Astrocyte (in vitro differentiated cells and primary cell): Measurements from ENCODE around the gene HPSE2.

Experiments
- CTCF ChIP-seq: IDR thresholded peaks from 2 replicates; pipeline ENCODE4 v1.5.1; 2011; ENCODE audit warnings: low read depth, mild to moderate bottlenecking, inconsistent platforms, low read length, moderate library complexity; ENCODE audit not compliant: insufficient read depth
- EZH2 ChIP-seq: IDR thresholded peaks from 2 replicates; pipeline ENCODE4 v1.6.1; 2012; ENCODE audit warnings: mild to moderate bottlenecking, low read length, inconsistent platforms; ENCODE audit not compliant: insufficient read depth

GRCh38 chr10:98833542-98833941 lies 402.1 kb downstream of the HPSE2 start:
- TF ChIP-seq EZH2 (no peak), CTCF (no peak)
